ENCODE data around the gene DNAJC10.
"Not testable (repeated sequence)": the region's sequence is repeated elsewhere in the genome, so short reads cannot be mapped to it uniquely, and the experiment has no call there.

DNAJC10 gene

DNA sequence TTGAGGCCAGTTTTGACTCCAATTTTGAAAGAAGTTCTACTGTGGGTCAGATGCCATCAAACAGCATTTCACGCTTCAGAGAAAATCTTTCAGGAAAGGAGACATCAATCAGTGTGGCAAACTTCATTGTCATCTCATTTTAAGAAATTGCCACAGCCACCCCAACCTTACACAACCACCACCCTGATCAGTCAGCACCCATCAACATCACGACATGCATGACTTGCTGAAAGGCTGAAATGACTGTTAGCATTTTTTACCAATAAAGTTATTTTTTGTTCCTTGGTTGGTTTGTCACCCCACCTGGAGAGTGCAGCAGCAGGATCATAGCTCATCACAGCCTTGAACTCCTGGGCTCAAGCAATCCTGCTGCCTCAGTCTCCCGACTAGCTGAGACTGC, 10.4 kb downstream of the DNAJC10 start:
- no peak for DNase-seq (ENCODE audit: low read depth)

DNA sequence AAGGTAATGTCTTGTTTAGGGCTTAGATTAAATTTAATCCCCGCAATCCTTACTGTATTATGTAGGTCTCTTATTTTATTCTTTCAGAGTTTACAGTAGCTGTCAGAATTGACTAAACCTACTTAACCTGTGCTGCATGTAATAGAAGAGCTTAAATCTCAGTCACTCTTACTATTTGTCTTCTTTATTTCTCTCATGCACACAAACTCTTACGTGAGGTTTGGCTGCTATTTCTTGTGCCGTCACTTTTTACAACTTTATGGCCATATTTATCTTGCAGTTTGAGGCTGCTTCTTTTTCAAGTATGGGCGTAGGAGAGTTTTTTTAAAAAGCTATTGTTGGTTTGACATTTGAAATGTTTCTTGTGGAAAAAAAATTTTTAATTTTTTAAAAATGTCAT, 12.0 kb downstream of the DNAJC10 start:
- DNase-seq (ENCODE audit: low read depth), result no peak

DNA sequence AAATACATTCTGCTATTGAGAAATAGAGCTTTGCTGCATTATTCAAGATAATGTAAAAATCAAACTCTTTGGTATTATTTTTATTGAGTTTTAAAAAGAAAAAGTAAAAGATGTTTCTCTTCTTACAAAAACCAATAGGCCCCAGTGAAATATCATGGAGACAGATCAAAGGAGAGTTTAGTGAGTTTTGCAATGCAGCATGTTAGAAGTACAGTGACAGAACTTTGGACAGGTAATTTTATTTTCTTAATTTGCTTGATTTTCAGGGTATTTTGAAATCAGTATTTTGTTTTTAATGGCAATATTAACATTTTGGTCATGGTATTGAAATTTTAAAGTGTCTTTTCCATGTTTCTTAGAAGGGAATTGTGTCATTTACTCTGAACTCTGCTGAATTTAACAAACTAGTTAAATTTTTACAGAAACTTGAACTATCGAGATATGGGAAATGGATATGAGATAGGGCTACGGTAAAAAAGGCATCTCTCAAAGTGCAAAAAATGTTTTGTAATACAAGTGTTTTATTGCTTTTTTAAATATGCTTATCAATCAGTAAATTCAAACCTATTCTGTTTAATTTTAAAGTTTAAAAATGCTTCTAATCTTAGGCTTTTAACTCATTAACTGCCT, 13.8 kb downstream of the DNAJC10 start:
- DNase-seq (ENCODE audit: low read depth), result no peak

DNA sequence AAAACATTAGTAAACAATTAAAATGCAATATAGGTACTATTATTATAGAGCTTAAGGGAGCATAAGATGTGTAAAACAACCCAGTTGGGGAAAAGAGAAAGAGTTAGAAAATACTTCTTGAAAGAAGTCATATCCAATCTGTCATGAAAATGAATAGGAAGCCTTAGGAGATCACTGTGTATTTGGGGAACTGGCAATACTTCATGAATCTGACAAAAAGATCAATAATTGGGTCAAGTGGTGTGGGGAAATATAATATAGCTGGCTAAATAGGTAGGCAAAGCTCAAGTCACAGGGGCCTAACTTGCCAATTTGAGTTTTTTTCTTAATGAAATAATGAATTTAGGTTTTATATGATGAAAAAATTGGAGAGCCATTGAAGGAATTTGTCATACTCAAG, 14.4 kb downstream of the DNAJC10 start:
- no peak for DNase-seq (ENCODE audit: low read depth)

DNA sequence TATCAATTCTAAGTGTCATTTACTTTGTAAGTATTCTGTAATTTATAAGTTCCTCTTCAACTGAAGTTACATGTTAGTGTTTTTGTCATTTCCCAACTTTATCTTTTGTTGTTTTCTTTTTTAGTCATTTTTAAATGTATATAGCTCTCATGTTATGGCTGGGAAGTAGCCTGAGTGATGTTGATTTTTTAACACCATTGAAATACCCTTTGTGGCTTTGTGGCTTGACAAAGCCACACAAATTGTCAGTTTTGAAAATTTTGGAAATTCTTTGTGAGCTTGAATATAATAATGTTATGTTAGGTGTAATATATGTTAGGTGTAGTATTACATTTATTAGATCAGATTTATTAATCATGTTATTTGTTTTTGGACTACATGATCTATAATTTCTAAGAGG, 16.7 kb downstream of the DNAJC10 start:
- DNase-seq (ENCODE audit: low read depth), result no peak

DNA sequence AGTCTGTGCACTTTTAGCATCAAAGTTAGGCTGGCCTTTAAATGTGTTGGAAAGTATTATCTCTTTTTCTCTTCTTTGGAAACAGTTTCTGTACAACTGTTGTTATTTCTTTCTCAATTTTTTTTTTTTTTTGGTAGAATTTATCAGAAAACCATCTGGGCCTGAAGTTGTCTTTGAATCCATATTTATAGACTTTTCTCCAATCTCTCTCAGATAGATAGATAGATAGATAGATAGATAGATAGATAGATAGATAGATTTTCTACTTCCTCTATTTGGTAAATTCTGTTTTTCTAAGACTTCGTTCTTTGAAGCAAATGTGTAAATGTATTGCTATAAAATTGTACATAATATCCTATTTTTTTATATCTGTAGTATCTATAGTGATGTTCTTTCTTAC, 17.5 kb downstream of the DNAJC10 start:
- DNase-seq (ENCODE audit: low read depth), result no peak

DNA sequence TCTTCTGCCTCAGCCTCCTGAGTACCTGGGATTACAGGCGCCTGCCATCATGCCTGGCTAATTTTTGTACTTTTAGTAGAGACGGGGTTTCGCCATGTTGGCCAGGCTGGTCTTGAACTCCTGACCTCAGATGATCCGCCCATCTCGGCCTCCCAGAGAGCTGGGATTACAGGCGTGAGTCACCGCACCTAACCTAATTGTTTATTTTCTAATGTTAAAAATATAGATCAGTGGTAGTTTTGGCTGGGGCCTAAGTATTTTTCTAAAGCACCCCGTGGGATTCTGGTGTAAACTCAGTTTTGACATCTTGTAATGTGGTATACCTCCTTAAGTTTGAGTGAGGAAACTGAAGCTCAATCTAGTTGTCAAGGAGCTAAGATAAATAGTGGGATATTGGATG, 20.8 kb downstream of the DNAJC10 start:
- not testable (repeated sequence) for DNase-seq (ENCODE audit: low read depth)

DNA sequence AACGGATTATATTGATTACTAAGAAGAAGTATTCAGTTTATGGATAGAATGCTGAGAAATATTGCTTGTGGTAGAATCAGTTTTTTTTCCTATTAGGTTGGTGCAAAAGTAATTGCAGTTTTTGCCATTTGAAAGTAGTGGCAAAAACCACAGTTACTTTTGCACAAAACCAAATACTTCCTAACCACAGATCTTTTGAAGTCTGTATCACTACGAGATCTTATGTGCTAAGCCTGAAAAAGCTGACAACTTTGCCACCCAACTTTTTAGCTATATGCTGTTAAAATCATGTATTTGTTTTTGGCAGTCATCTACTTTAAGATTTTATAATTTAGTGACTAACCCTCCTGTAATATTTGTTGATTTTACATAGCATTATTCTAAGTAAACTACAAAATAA, 24.6 kb downstream of the DNAJC10 start:
- DNase-seq (ENCODE audit: low read depth), result no peak

DNA sequence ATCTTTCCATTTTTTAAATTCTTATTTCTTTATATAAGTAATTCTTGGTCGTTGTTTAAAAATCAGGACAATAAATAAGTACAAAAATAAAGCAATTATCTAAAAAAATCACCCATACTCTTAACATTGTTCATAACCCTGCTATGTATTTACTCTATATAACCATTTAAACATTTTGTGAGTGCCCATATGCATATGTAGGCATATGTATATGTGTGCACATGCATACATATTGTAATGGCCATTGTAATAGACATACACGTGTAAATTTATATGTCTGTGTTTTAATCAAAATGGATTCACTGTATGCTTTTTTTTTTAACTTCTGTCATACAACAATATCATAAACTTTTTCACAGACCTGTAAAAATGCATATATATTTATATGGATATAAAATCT, 25.6 kb downstream of the DNAJC10 start:
- DNase-seq (ENCODE audit: low read depth), result no peak

DNA sequence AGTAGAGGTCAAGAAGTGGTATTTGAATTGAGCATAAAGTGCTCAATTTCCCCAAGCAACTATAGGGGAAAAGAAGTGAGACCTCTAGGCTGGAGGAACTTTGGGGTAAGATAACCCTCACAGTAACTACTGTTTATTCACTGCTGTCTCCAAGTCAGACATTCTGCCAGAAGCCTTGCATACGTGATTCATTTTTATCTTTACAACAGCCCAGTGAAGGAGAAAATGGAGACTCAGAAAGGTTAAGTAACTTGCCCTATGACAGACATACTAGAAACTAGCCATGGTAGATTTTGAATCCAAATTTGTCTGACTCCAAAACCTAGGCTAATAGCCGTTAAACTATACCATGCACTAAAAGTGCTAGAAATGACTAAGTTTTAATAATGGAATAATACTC, 28.4 kb downstream of the DNAJC10 start:
- DNase-seq (ENCODE audit: low read depth), result no peak

DNA sequence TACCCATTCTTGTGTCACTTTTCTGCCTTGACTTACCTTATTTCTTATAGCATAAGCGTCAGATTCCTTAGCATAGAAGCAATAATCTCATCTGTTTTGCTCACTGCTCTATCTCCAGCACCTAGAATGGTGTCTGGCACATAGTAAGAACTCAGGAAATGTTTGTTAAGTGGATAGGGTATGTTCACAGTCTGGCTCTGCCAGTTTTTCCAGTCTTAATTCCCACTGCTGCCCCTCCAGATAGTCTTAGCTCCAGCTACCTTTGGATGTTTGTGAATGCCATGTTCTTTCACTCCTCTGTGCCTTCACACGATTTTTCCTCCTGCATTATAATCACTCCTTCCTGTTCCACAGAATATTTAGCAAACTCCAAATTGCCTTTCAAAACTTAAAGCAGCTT, 29.0 kb downstream of the DNAJC10 start:
- no peak for DNase-seq (ENCODE audit: low read depth)

DNA sequence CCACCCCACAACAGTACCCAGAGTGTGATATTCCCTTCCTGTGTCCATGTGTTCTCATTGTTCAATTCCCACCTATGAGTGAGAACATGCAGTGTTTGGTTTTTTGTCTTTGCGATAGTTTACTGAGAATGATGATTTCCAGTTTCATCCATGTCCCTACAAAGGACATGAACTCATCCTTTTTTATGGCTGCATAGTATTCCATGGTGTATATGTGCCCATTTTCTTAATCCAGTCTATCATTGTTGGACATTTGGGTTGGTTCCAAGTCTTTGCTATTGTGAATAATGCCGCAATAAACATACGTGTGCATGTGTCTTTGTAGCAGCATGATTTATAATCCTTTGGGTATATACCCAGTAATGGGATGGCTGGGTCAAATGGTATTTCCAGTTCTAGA, 29.8 kb downstream of the DNAJC10 start:
- DNase-seq (ENCODE audit: low read depth), result not testable (repeated sequence)

DNA sequence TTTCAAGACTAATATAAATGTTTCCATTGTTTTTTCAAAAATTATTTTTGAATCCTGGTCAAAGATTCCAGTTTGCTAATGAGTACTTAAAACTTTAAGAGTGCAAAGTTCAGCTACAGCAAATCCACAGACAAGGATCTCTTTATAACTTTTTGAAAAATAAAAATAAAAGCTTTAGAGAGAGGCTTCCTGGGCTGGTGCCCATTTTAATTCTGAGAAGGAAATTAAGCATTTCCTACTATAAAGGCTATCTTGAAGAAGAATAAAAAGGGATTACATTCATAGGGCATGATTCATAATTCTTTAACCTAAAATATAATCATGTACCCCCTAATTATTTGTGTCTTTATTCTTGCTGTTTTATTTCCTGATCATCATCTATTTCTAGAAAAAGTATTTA, 38.2 kb downstream of the DNAJC10 start:
- no peak for DNase-seq (ENCODE audit: low read depth)

DNA sequence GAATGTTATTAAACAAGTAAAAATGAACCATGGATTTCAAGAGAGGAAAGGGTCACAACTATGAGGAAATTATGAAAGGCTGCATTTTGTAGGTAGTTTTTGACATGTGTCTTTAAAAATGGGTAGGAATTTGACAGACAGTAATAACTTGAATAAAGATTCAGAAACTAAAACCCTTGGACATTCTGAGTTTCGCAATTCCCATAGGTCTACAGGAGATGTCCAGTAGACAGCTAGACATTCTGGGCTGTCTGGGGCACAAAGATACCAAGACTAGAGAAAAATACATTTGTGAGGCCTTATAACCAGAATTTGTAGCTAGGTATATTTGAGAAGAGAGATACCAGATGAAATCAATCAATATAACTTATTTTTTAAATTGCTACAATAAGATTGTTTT, 42.3 kb downstream of the DNAJC10 start:
- no peak for DNase-seq (ENCODE audit: low read depth)

DNA sequence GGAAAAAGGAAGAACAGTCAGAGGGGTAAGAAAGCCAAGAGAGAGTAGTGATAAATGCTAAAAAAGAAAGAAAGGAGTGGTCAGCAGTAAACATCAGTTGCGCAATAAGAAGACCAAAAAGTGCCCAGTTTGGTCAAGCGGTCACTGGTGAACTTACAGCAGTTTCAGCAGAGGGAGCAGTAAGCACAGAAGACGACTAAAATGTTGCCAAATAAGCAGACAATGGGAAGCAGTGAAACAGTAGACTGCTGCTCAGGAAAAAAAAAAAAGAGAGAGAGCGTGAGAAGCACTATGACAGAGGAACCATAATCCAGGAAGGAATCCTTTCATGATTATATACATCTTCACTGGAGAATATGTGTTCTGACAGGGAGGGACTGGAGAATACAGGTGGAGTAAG, 45.8 kb downstream of the DNAJC10 start:
- peak; percentile 39 for DNase-seq (ENCODE audit: low read depth)

DNA sequence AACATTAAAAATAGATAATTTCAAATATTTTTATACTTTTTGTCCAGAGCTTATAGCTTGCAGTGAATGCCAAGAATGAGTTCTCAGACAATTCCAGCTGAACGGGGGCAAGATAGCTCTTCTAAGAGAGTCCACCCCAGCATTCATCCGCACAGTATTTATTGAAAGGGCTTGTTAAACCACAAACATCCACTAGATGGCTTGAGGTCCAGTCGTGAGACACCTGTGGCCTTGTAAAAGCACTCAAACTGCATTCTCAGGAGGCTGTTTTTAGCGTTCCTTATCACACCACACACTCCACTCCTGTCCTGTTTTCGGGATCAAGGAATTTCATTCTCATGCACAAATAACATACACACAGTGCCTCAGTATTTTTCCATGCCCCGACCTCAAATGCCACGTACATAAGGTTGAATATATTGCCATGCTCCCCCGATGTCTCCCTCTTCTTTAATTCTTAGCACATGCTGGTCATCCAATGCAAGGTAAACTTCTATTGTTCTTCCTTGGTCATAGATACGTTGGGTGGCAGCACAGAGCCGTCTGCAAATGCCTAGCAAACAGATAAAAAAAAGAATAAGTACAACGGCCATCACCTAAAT, 47.4 kb downstream of the DNAJC10 start:
- DNase-seq (ENCODE audit: low read depth), result no peak

DNA sequence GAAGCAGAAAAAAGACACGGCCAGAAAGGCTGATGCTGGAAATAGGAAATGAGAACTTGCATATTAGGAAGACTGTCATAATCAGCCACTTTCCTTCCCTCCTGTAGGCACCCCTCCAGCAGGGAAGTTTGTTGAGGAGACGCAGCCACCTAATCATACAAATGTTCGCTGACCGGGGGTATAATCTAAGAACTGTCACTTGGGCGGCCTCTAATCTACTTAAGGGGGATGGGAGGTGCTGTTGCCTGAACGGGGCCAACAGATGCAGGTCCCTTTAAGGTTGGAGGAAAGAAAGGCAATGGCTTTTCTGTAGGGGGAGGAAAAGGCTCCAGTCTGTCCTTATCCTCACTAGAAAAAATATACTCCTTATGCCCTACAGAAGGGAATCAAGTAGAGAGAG, 50.6 kb downstream of the DNAJC10 start:
- no peak for DNase-seq (ENCODE audit: low read depth)

DNA sequence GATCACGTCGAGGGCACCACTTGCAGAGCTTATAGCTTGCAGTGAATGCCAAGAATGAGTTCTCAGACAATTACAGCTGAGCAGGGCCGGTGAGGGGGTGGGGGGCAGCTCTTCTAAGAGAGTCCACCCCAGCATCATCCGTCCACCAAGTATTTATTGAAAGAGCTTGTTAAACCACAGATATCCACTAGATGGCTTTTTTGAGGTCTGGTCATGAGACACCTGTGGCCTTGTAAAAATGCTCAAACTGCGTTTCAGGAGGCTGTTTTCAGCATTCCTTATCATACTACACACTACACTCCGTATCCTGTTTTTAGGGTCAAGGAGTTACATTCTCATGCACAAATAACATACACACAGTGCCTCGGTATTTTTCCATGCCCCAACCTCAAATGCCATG, 51.5 kb downstream of the DNAJC10 start:
- no peak for DNase-seq (ENCODE audit: low read depth)

DNA sequence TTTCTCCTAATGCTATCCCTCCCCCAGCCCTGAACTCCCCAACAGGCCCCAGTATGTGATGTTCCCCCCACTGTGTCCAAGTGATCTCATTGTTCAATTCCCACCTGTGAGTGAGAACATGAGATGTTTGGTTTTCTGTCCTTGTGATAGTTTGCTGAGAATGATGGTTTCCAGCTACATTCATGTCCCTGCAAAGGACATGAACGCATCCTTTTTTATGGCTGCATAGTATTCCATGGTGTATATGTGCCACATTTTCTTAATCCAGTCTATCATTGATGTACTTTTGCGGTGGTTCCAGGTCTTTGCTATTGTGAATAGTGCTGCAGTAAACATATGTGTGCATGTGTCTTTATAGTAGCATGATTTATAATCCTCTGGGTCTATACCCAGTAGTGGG, 52.9 kb downstream of the DNAJC10 start:
- DNase-seq (ENCODE audit: low read depth), result not testable (repeated sequence)

DNA sequence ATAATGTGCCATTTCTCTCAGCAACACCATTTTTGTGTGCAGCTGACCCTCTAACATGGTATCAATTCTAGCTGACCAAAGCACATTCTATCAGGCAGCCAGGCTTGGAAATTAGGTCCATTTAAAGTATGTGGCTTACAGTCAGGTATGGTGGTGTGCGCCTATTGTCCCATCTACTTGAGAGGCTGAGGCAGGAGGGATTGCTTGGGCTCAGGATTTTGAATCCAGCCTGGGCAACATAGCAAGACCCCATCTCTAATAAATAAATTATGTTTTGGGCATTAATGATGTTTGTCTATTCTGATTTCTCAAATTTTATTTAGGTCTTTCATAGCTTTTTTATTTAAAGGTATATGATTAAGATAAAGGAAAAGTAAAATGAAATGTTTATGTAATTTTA, 63.3 kb downstream of the DNAJC10 start:
- no peak for DNase-seq (ENCODE audit: low read depth)

DNA sequence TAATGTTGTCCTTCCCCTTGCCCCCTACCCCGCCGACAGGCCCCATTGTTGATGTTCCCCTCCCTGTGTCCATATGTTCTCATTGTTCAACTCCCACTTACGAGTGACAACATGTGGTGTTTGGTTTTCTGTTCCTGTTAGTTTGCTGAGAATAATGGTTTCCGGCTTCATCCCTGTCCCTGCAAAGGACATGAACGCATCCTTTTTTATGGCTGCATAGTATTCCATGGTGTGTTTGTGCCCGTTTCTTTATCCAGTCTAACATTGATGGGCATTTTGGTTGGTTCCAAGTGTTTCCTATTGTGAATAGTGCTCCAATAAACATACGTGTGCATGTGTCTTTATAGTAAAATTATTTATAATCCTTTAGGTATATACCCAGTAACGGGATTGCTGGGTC, 65.0 kb downstream of the DNAJC10 start:
- not testable (repeated sequence) for DNase-seq (ENCODE audit: low read depth)

DNA sequence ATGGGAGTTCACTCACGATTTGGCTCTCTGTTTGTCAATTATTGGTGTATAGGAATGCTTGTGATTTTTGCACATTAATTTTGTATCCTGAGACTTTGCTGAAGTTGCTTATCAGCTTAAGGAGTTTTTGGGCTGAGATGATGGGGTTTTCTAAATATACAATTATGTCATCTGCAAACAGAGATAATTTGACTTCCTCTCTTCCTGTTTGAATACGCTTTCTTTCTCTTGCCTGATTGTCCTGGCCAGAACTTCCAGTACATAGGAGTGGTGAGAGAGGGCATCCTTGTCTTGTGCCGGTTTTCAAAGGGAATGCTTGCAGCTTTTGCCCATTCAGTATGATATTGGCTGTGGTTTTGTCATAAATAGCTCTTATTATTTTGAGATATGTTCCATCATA, 66.6 kb downstream of the DNAJC10 start:
- DNase-seq (ENCODE audit: low read depth), result not testable (repeated sequence)

DNA sequence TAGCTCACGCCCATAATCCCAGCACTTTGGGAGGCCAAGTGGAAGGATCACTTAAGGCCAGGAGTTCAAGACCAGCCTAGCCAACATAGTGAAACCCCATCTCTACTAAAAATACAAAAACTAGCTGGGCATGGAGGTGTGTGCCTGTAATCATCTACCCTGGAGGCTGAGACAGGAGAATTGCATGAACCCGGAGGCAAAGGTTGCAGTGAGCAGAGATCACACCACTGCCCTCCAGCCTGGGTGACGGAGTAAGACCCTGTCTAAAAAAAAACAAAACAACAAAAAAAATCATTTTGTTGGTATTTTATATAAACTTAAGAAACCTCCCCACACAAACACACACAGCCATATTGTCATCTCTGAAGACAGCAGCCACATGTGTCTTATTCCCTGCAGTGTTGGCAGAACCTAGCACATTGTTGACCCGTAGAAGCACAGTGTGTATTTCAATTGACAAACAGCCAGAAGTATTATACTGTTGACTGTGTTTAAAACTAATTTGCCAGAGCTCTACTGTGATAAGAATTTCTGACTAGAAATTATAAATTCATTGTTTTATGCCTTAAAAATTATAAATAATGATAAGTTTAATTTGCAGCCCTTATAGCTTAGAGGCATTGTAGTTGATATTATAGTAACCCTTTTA, 68.1 kb downstream of the DNAJC10 start:
- no peak for DNase-seq (ENCODE audit: low read depth)

DNA sequence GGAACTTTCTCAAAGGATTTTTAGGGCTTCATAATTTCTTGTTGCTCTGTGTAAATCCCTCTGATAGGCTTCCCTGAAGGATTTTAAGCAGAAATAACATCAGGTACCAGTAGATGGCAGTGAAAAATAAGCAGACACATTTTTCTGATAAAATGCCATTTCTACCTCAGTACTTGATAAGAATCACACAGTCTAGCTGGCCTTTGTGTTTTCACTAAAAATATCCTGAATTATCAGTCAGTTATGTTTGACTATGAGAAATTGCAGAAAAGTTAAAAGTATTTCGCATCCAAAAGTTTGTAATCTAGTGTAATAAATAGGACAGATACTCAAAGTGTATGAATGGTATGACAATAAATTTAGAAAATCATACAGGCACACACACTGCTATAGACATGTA, 68.7 kb downstream of the DNAJC10 start:
- DNase-seq (ENCODE audit: low read depth), result peak; percentile 36
